Lung (tissue), 16 donors: ENCODE results near the gene OR4K15. TPM values are rescaled to one million over a fixed set of nuclear protein-coding genes. Genes with fewer than 3 reads are reported as not detected.

Source experiments
- ATAC-seq: fragments of 200-7000 bp; cut with Tn5 transposase; one replicate; pipeline ENCODE4 v1.9.1; 2020; ENCODE audit warnings: moderate number of reproducible peaks; ENCODE audit not compliant: insufficient read depth, low FRiP score
- DNase-seq, 3 donors: peaks; one replicate each; pipeline ENCODE4 v3.0.0-alpha.2; 2013 to 2017
- H3K27ac ChIP-seq, 2 donors: one replicate each; pipeline ENCODE4 v1.5.1; 2013; ENCODE audit warnings: mild to moderate bottlenecking in 2 of 2, moderate library complexity in 2 of 2, control low read depth in 1 of 2, inconsistent platforms in 1 of 2, low read depth in 1 of 2, low read length in 1 of 2
- H3K27me3 ChIP-seq, 3 donors: one replicate each; pipeline ENCODE4 v1.5.1; 2013; ENCODE audit warnings: low read length in 2 of 3; ENCODE audit not compliant: control insufficient read depth in 3 of 3, insufficient read depth in 3 of 3
- H3K36me3 ChIP-seq, 4 donors: one replicate each; pipeline ENCODE4 v1.5.1; 2013; ENCODE audit warnings: low read length in 4 of 4, mild to moderate bottlenecking in 1 of 4, moderate library complexity in 1 of 4; ENCODE audit not compliant: control insufficient read depth in 4 of 4, insufficient read depth in 4 of 4
- H3K4me1 ChIP-seq, 5 donors: one replicate each; pipeline ENCODE4 v1.5.1; 2013; ENCODE audit warnings: low read length in 5 of 5, mild to moderate bottlenecking in 2 of 5, moderate library complexity in 1 of 5; ENCODE audit not compliant: control insufficient read depth in 5 of 5, insufficient read depth in 5 of 5
- H3K4me3 ChIP-seq: one replicate; pipeline ENCODE4 v1.5.1; 2013; ENCODE audit warnings: mild to moderate bottlenecking, control low read depth, moderate library complexity
- H3K9ac ChIP-seq, 2 donors: one replicate each; pipeline ENCODE4 v1.5.1; 2013; ENCODE audit warnings: low read length in 2 of 2, control low read depth in 1 of 2; ENCODE audit not compliant: insufficient read depth in 1 of 2
- H3K9me3 ChIP-seq, 4 donors: one replicate each; pipeline ENCODE4 v1.5.1; 2013; ENCODE audit warnings: low read length in 3 of 4, mild to moderate bottlenecking in 1 of 4, moderate library complexity in 1 of 4; ENCODE audit not compliant: control insufficient read depth in 4 of 4, insufficient read depth in 3 of 4
- WGBS, 2 donors: extraction: QIAGEN DNeasy Blood & Tissue Kit; methylation state at CpG; one replicate each; pipeline ENCODE4 v1.1.7; 2013; 5-methylcytosine and 5-hydroxymethylcytosine counted together
- long read RNA-seq, 5 donors: transcript quantifications; one replicate each; lab custom pipeline, GENCODE V29; 2026
- polyA plus RNA-seq, 2 donors: library from polyadenylated mRNA; stranded (reverse); fragments of 200-250 nt; gene quantifications; one replicate each; pipeline ENCODE4 v1.2.1, GENCODE V29; 2013
- total RNA-seq, 2 donors: library from RNA; depleted of rRNA in 1 of 2; stranded (reverse); fragments of >200 nt in 1 of 2; gene quantifications; one replicate each; pipeline ENCODE4 v1.2.1, GENCODE V29; 2014 to 2021
- TF ChIP-seq, protein P1 (sequence below): IDR thresholded peaks from 2 replicates; pipeline ENCODE4 v1.5.1; 2012; ENCODE audit warnings: mild to moderate bottlenecking; ENCODE audit errors: control extremely low read depth, extremely low read depth
- donor health status: control.
- donor health status: control.
- donor health status: Bipolar disorder and iron deficiency.
- donor health status: healthy.
- donor health status: DM: yes; HTN: yes; CAD: no.

Gene OR4K15, protein sequence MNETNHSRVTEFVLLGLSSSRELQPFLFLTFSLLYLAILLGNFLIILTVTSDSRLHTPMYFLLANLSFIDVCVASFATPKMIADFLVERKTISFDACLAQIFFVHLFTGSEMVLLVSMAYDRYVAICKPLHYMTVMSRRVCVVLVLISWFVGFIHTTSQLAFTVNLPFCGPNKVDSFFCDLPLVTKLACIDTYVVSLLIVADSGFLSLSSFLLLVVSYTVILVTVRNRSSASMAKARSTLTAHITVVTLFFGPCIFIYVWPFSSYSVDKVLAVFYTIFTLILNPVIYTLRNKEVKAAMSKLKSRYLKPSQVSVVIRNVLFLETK
- not detected for total RNA-seq
- polyA plus RNA-seq, result not detected
- long read RNA-seq, donor 1, result 0 reads
- long read RNA-seq, donor 2, result 0 reads
- long read RNA-seq, donor 3, result 0 reads
- long read RNA-seq, donor 4, result 0 reads
- long read RNA-seq, donor 5, result 0 reads

DNA sequence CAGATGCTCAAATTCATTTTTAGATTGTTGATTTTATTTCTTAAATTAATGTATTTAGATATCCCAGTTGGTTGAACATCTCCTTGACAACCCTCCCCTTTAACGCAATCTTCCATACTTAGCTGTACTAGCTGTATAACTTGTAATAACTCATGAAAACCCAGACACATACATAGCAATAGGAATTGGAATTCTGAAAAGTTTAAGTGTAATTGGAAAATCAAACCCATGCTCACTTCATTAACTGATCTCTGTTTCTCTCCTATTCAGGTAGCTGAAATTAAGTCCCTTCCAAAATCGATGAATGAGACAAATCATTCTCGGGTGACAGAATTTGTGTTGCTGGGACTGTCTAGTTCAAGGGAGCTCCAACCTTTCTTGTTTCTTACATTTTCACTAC is at the start of gene OR4K15:
OR4K15 (plus strand) TSS at position 301 of the 400 bp plus-strand sequence; CDS start at position 301, 0 bp downstream.
- ATAC-seq, result no peak

DNA sequence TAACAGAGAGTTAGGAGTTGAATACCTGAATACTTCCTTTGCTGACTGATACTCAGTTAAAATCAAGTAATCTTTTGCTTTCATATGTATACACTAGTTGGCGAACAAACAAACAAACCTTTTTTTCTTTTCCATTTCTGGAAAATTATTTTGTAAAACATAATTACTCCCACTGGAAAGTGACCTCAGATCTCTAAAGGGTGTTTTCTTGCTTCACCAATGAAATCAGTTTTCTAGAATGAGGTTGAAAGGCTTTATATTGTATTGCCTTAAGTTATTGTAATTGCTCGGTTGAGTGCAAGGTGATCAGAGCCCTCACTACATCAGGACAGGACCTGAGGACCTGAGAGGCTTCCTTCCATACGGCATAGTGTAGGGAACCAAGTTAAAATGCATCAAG is 44.8 kb upstream of the OR4K15 start, which contains the start of gene OR4K1:
OR4K1 (plus strand) TSS at position 301 of the 400 bp plus-strand sequence. CDS start 4,750 bp downstream, outside the sequence.
- ATAC-seq (no peak), DNase-seq (no peak)
- Histone ChIP-seq H3K9me3 (no peaks in the 10 kb centered on the region), H3K36me3 (no peaks in the 10 kb centered on the region), H3K27me3 (no peaks in the 10 kb centered on the region), H3K4me1 (no peaks in the 10 kb centered on the region), H3K4me3 (no peak within 1 kb of the TSS), H3K9ac (no peak within 1 kb of the TSS), H3K27ac (no peak within 1 kb of the TSS)
- WGBS, 2 donors, result 56 to 61% methylated on average over 3 of the region's 3 CpGs
- TF ChIP-seq, protein P1, sequence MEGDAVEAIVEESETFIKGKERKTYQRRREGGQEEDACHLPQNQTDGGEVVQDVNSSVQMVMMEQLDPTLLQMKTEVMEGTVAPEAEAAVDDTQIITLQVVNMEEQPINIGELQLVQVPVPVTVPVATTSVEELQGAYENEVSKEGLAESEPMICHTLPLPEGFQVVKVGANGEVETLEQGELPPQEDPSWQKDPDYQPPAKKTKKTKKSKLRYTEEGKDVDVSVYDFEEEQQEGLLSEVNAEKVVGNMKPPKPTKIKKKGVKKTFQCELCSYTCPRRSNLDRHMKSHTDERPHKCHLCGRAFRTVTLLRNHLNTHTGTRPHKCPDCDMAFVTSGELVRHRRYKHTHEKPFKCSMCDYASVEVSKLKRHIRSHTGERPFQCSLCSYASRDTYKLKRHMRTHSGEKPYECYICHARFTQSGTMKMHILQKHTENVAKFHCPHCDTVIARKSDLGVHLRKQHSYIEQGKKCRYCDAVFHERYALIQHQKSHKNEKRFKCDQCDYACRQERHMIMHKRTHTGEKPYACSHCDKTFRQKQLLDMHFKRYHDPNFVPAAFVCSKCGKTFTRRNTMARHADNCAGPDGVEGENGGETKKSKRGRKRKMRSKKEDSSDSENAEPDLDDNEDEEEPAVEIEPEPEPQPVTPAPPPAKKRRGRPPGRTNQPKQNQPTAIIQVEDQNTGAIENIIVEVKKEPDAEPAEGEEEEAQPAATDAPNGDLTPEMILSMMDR, result no peak

More for the DNA sequence above, at the start of gene OR4K15:
- H3K4me1 ChIP-seq, result no peaks in the 10 kb centered on the region
- no peak within 1 kb of the TSS for H3K4me3 ChIP-seq
- H3K9me3 ChIP-seq, result no peaks in the 10 kb centered on the region
- no peak for DNase-seq
- WGBS, 2 donors, result 94 to 97% methylated on average over 3 of the region's 3 CpGs
- no peak within 1 kb of the TSS for H3K27ac ChIP-seq
- H3K9ac ChIP-seq, result no peak within 1 kb of the TSS
- H3K27me3 ChIP-seq, result no peaks in the 10 kb centered on the region
- TF ChIP-seq, protein P1, result no peak
- H3K36me3 ChIP-seq, result no peaks in the 10 kb centered on the region

DNA sequence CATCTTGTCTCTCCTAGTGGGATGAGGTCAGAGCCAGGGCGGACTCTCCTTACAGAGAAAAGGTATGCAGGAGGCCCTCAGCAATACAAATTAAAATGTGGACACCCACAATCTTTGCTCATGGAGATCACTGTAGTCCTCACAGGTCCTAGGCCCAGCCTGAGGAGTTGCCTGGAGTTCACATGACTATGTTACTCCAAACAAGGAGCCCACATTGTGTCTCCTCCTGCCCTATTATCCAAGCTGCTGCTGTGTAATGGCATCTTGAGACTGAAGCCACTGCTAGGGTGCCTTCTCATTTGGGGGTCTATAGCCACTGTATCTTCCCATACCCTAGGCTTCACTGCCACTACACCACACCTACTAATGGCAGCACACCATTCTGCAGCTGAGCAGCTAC is 33.7 kb upstream of the OR4K15 start:
- ATAC-seq (no peak), DNase-seq (no peak)
- Histone ChIP-seq H3K4me3 (no peak overlapping the region), H3K4me1 (no peaks in the 10 kb centered on the region), H3K27me3 (no peaks in the 10 kb centered on the region), H3K27ac (no peak overlapping the region), H3K9ac (no peak overlapping the region), H3K36me3 (no peaks in the 10 kb centered on the region), H3K9me3 (peaks cover 0 to 5% (median 1%) of the 10 kb centered on the region in 4 donors)
- TF ChIP-seq, protein P1, result no peak
- 88 to 93% methylated on average over 1 of the region's 1 CpG for WGBS, 2 donors
